WTC11 (cell line): ENCODE results near the gene MYBPC1.

ENCODE experiments used
- ATF1 ChIP-seq: sonication (generic); formaldehyde crosslinking; IDR thresholded peaks from 2 replicates; pipeline ENCODE4 v1.8.1; 2023; ENCODE audit warnings: mild to moderate bottlenecking, moderate library complexity, missing genetic modification reagents
- ATF3 ChIP-seq: sonication (generic); formaldehyde crosslinking; conservative IDR thresholded peaks from 2 replicates; pipeline ENCODE4 v1.8.1; 2022; ENCODE audit warnings: mild to moderate bottlenecking, missing genetic modification reagents
- CREM ChIP-seq: sonication (generic); formaldehyde crosslinking; IDR thresholded peaks from 2 replicates; pipeline ENCODE4 v1.8.1; 2022; ENCODE audit warnings: mild to moderate bottlenecking, missing genetic modification reagents, moderate library complexity
- CTCF ChIP-seq: fragments of 200-600 bp; IDR thresholded peaks from 2 replicates; pipeline ENCODE4 v1.8.0; 2022; ENCODE audit warnings: antibody characterized with exemption
- GRHL2 ChIP-seq: fragments of 250-450 bp; sonication (Bioruptor Pico); IDR thresholded peaks from 2 replicates; pipeline ENCODE4 v1.8.0; 2022; ENCODE audit warnings: mild to moderate bottlenecking, moderate library complexity; ENCODE audit not compliant: insufficient replicate concordance, severe bottlenecking
- JUN ChIP-seq: sonication (generic); formaldehyde crosslinking; IDR thresholded peaks from 2 replicates; pipeline ENCODE4 v1.8.0; 2023; ENCODE audit warnings: mild to moderate bottlenecking, missing genetic modification reagents
- OVOL2 ChIP-seq: fragments of 250-450 bp; sonication (Bioruptor Pico); IDR thresholded peaks from 2 replicates; pipeline ENCODE4 v1.9.0; 2021; ENCODE audit warnings: mild to moderate bottlenecking, borderline replicate concordance
- RELA ChIP-seq: sonication (generic); formaldehyde crosslinking; IDR thresholded peaks from 2 replicates; pipeline ENCODE4 v1.8.1; 2022; ENCODE audit warnings: missing genetic modification reagents, mild to moderate bottlenecking, borderline replicate concordance
- ZNF512 ChIP-seq: sonication (generic); formaldehyde crosslinking; IDR thresholded peaks from 2 replicates; pipeline ENCODE4 v1.8.1; 2022; ENCODE audit warnings: missing genetic modification reagents, borderline replicate concordance

- TF ChIP-seq CTCF (no peak), JUN (CRISPR knock-in tag) (no peak), GRHL2 (CRISPR knock-in tag) (no peak), ATF3 (CRISPR knock-in tag) (no peak), ZNF512 (no peak), RELA (CRISPR knock-in tag) (no peak), CREM (no peak), OVOL2 (CRISPR knock-in tag) (no peak), ATF1 (CRISPR knock-in tag) (no peak)
These were observed 2.3 kb upstream of the MYBPC1 start for GRCh38 chr12:101592448-101592847.
